ENCODE measurements around the gene CORO1A.
"Not testable (repeated sequence)": the region's sequence is repeated elsewhere in the genome, so short reads cannot be mapped to it uniquely, and the experiment has no call there.

The CORO1A gene

DNA sequence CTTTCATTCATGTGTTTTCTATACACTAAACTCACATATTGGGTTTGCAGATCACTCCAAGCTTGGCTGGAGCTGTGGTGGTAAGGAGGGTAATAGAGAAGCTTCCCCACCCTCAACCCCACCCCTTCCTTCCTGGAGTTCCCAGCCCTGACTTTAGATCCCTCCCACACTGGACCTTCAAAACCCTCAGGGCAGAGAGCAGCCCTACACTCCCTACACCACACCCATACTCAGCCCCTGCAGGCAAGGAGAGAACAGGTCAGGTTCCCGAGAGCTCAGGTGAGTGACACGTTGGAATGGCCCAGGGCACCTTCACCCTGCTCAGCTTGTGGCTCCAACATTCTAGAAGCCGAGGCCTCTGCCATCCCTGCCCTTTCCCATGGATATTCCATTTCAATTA, 15.6 kb downstream of the CORO1A start, which contains the start of gene SULT1A3:
Gene SULT1A3 (plus strand): TSS at position 207 of the 400 bp plus-strand sequence. CDS start 1,474 bp downstream, outside the sequence.
- peak; percentile 59 for ATAC-seq (ENCODE audit: low read depth)
- H3K4me1 ChIP-seq (ENCODE audit: insufficient read depth, poor library complexity, severe bottlenecking); H3K9me3 ChIP-seq (ENCODE audit: severe bottlenecking); H3K27me3 ChIP-seq (ENCODE audit: insufficient read depth, poor library complexity, severe bottlenecking); H3K27ac ChIP-seq (ENCODE audit: poor library complexity, severe bottlenecking); DNase-seq (ENCODE audit: low spot score); H3K4me3 ChIP-seq (ENCODE audit: severe bottlenecking); H3K36me3 ChIP-seq (ENCODE audit: low read depth): not testable (repeated sequence)

DNA sequence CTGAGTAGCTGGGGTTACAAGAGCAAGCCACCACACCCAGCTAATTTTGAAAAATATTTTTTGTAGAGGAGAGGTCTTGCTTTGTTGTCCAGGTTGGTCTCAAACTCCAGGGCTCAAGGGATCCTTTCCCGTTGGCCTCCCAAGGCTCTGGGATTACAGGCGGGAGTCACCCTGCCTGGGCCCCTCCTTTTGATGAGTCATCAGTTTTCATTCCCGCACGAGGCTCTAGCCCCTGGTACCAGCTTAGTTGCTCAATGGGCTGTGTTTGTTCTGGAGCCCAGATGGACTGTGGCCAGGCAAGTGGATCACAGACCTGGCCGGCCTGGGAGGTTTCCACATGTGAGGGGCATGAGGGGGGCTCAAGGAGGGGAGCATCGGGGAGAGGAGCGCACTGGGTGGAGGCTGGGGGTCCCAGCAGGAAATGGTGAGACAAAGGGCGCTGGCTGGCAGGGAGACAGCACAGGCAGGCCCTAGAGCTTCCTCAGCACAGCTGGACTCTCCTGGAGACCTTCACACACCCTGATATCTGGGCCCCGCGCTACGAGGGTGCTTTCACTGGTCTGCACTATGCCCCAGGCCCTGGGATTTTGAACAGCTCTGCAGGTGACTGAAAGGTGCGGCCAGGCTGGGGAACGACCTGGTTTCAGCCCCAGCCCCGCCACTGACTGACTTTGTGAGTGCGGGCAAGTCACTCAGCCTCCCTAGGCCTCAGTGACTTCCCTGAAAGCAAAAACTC, 16.4 kb downstream of the CORO1A start:
- H3K27ac ChIP-seq (ENCODE audit: poor library complexity, severe bottlenecking); DNase-seq (ENCODE audit: low spot score); H3K4me3 ChIP-seq (ENCODE audit: severe bottlenecking); H3K36me3 ChIP-seq (ENCODE audit: low read depth); H3K9me3 ChIP-seq (ENCODE audit: severe bottlenecking); H3K4me1 ChIP-seq (ENCODE audit: insufficient read depth, poor library complexity, severe bottlenecking); H3K27me3 ChIP-seq (ENCODE audit: insufficient read depth, poor library complexity, severe bottlenecking): not testable (repeated sequence)
- peak; percentile 71 for ATAC-seq (ENCODE audit: low read depth)

GRCh38 chr16:30205541-30206236, 22.3 kb downstream of the CORO1A start:
- not testable (repeated sequence) for H3K27ac ChIP-seq (ENCODE audit: poor library complexity, severe bottlenecking); H3K36me3 ChIP-seq (ENCODE audit: low read depth); H3K4me3 ChIP-seq (ENCODE audit: severe bottlenecking); H3K4me1 ChIP-seq (ENCODE audit: insufficient read depth, poor library complexity, severe bottlenecking); H3K9me3 ChIP-seq (ENCODE audit: severe bottlenecking); H3K27me3 ChIP-seq (ENCODE audit: insufficient read depth, poor library complexity, severe bottlenecking)
- ATAC-seq (ENCODE audit: low read depth): peak; percentile 23
- peak; percentile 34 for DNase-seq (ENCODE audit: low spot score)

DNA sequence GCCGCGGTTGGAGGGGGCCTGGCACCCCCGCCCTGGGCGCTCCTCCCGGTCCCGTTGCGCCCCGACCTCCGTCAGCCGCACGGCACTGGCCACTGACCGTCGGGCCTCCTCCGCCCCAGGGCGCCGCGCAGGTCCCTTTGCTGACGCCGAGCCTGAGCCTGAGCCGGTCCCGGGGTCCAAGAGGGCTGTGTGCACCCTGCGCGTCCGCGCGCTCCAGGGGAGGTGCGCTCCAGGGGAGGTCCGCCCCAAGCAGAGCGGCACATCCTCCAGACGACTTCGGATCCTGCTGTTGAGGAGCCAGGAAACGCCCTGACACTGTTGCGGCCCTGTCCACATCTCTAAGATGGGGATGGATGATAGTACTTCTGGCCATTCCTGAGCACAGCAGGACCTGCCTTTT, 22.9 kb downstream of the CORO1A start:
- ATAC-seq (ENCODE audit: low read depth): peak; percentile 2; the same call in 1 of the 3 replicates
- not testable (repeated sequence) for H3K4me3 ChIP-seq (ENCODE audit: severe bottlenecking)

DNA sequence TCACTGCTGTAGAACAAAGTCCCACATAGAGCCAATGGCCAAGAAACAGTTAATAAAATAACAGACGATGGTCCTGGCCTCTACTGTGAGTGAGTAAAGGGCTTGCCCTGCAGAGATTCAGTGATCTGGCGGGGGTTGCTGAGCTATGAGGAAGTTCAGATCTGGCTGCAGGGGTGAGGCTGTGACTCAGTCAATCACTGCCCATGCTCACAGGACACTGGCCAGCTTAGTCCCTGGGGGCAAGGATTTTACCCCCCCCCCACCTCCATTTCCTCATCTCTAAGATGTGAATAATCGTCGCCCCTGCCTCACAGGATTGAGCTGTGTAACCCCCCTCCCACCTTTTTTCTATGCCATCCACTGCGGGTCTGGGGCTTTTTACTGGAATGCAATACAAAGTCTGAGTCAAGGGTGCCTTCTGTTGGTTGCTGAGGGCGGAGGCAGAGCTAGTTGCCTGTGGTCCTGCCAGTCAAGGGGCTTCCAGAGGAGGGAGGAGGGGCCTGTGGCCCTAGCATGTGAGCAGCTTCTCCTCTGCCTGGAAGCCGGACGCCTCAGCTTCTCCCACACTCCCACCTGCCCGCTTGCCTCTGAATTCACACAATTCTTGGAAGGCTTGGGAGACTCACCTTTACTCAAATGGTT, 23.8 kb downstream of the CORO1A start:
- H3K9me3 ChIP-seq (ENCODE audit: severe bottlenecking); H3K36me3 ChIP-seq (ENCODE audit: low read depth); H3K4me1 ChIP-seq (ENCODE audit: insufficient read depth, poor library complexity, severe bottlenecking); H3K4me3 ChIP-seq (ENCODE audit: severe bottlenecking); H3K27ac ChIP-seq (ENCODE audit: poor library complexity, severe bottlenecking); H3K27me3 ChIP-seq (ENCODE audit: insufficient read depth, poor library complexity, severe bottlenecking): not testable (repeated sequence)
- ATAC-seq (ENCODE audit: low read depth): peak; percentile 78
- DNase-seq (ENCODE audit: low spot score): peak; percentile 18

More for the DNA sequence above, 22.9 kb downstream of the CORO1A start:
- H3K27ac ChIP-seq (ENCODE audit: poor library complexity, severe bottlenecking); H3K9me3 ChIP-seq (ENCODE audit: severe bottlenecking); H3K4me1 ChIP-seq (ENCODE audit: insufficient read depth, poor library complexity, severe bottlenecking); DNase-seq (ENCODE audit: low spot score); H3K27me3 ChIP-seq (ENCODE audit: insufficient read depth, poor library complexity, severe bottlenecking); H3K36me3 ChIP-seq (ENCODE audit: low read depth): not testable (repeated sequence)

DNA sequence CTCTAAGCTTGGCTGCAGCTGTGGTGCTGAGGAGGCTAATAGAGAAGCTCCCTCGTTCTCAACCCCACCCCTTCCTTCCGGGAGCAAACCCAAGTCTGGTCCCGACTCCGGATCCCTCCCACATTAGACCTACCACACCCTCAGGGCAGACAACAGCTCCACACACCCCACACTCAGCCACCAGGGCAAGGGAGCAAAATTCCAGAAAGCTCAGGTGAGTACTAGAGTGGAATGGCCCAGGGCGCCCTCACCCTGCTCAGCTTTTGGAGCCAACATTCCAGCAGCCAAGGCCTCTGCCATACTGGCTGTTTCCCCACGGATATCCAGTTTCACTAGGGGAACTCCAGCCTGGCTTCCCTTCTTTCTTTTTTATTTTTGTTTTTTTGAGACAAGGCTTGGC, 25.6 kb downstream of the CORO1A start:
- ATAC-seq (ENCODE audit: low read depth): peak; percentile 37
- not testable (repeated sequence) for H3K4me1 ChIP-seq (ENCODE audit: insufficient read depth, poor library complexity, severe bottlenecking); H3K27ac ChIP-seq (ENCODE audit: poor library complexity, severe bottlenecking); H3K9me3 ChIP-seq (ENCODE audit: severe bottlenecking); H3K4me3 ChIP-seq (ENCODE audit: severe bottlenecking); H3K27me3 ChIP-seq (ENCODE audit: insufficient read depth, poor library complexity, severe bottlenecking); DNase-seq (ENCODE audit: low spot score); H3K36me3 ChIP-seq (ENCODE audit: low read depth)

DNA sequence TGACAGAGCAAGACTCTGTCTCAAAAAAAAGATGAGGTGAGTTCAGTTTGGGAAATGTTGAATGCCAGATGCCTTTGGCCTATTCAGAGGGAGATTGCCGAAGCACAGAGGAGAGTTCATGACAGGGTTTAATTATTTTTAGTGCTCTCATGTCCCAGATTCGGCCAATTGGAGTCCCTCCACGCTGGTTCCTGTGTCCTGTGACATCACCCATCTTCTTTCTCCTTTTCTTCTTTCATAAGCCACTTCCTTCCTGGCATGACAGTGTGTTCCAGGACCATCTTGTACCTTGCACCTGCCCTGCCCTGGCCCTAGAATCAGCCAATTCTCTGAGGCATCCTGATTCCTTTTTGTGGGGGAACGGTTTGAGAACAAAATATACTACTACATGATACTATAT, 28.0 kb downstream of the CORO1A start:
- H3K4me3 ChIP-seq (ENCODE audit: severe bottlenecking); H3K36me3 ChIP-seq (ENCODE audit: low read depth); DNase-seq (ENCODE audit: low spot score); H3K27me3 ChIP-seq (ENCODE audit: insufficient read depth, poor library complexity, severe bottlenecking); ATAC-seq (ENCODE audit: low read depth); H3K4me1 ChIP-seq (ENCODE audit: insufficient read depth, poor library complexity, severe bottlenecking); H3K9me3 ChIP-seq (ENCODE audit: severe bottlenecking); H3K27ac ChIP-seq (ENCODE audit: poor library complexity, severe bottlenecking): not testable (repeated sequence)

DNA sequence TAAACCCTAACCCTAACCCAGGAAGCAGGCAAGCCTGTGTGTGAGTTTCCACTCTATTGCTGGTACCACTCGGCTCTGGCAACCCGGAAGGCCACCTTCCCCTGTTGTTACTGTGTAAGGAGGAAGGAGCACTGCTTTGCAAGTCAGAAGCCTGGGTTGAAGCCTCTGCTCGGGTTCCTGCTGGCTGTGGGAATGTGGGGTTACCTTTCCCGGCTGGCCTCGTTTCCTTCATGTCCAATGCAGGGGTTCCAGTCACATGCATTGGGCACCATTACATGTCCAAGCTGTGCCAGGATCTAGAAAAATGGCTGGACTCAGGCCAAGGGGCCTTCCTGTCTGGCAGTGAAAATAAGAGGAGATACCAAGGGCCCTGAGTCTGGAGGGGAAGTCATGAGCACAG, 33.7 kb downstream of the CORO1A start:
- peak; percentile 43 for DNase-seq (ENCODE audit: low spot score)
- ATAC-seq (ENCODE audit: low read depth); H3K9me3 ChIP-seq (ENCODE audit: severe bottlenecking); H3K27ac ChIP-seq (ENCODE audit: poor library complexity, severe bottlenecking); H3K4me1 ChIP-seq (ENCODE audit: insufficient read depth, poor library complexity, severe bottlenecking); H3K4me3 ChIP-seq (ENCODE audit: severe bottlenecking); H3K27me3 ChIP-seq (ENCODE audit: insufficient read depth, poor library complexity, severe bottlenecking); H3K36me3 ChIP-seq (ENCODE audit: low read depth): not testable (repeated sequence)

Data from RWPE2 (cell line).